Activated CD4-positive, alpha-beta T cell treated with anti-CD3 and anti-CD28 coated beads for 4 hours (primary cell): Measurements from ENCODE around the gene SATB2.

Source experiments
- DNase-seq, 2 donors: peaks; one replicate each; pipeline ENCODE4 v3.0.0-alpha.2; 2020

Gene SATB2

GRCh38 chr2:199315299-199316179 is 142.2 kb downstream of the SATB2 start:
- DNase-seq: no peak

DNA sequence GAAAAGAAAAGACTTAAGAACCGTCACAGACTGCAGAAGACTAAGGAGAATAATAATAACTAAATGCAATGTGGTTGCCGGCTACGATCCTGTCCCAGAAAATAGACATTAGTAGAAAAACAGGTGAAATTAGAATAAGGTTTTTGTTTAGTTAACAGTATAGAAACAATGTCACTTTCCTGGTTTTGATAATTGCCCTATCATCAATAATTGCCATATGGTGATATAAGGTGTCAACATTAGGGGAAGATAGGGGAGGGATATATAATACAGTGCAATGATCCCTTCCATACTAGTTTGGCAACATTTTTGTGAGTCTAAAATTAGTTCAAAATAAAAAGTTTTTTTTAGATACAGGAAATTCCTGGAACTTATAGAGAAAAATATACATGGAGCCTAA is 144.8 kb downstream of the SATB2 start:
- no peak for DNase-seq

DNA sequence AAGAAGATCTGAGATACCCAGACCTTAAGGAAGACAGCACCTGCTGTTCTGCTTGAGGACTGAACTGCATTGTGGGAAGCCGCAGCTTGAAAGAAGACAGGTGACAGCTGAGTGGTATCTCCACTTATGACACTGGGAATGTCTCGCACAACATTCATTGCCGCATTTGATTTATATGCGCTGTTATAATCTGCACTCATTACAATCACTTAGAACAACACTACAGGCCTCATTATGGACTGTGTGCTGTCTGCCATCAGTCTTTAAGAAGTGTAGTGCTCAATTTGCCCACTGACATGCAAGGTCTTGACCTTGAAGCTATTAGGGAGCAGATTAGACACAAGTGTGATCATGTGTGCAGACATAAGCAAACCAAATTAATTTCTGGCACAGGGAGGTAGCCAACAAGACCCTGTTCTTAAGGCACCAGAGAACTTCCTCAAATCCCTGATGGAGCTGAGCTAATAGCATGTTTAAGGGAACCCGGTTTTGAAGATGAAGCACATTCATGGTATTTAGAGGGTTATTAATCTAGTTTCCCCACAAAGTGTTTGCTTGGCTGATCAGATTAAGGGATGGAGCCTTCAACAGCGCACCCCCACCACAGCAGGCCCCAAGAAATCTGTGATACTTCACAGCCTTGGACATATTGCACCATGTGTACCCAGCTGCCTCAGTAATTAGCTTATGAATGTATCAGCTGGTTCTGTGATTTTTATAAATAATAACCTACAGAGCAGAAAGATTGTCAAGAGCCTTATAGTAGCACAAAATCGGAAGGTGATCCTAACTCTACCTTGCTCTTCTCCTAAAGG is 146.8 kb downstream of the SATB2 start:
- no peak for DNase-seq

GRCh38 chr2:199309973-199310372 is 147.8 kb downstream of the SATB2 start:
- no peak for DNase-seq

DNA sequence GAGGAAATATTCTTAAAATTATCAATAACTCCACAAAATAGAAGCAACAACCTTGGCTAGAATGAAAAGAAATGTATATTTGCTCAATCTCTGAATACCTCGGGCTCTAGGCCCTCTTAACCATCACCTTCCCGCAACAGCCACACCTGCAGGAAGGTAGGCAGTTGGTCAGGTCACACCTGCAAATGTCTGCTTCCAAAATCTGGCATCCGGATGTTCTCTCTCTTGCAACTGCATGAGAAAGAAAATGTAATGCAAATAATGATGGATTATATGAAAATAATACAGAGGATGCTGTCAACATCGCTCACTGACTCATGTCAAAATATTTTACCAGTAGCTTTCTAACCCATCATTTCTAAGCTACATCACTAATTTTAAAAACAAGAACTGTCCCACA is 148.3 kb downstream of the SATB2 start:
- DNase-seq: no peak

- DNase-seq: no peak
Measured at GRCh38 chr2:199308567-199308966, 149.2 kb downstream of the SATB2 start.

DNA sequence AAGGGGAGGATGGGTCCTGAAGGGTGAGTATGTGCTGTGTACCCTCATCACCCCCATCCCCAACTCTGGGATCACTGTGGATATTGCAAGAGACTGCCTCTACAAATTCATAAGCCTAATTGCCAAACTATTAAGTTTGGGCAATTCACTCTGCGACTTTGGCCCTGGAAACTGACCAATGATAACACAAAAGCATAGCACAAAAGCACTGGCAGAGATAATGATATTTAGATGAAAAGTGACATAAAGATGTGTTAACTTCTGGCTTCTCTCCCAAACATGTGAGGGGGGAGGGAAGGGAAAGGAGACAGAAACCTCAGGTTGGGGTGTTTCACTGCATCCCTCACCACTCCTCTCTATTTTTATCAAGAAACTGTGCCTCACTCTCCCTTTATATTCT is 150.3 kb downstream of the SATB2 start:
- DNase-seq: no peak

DNA sequence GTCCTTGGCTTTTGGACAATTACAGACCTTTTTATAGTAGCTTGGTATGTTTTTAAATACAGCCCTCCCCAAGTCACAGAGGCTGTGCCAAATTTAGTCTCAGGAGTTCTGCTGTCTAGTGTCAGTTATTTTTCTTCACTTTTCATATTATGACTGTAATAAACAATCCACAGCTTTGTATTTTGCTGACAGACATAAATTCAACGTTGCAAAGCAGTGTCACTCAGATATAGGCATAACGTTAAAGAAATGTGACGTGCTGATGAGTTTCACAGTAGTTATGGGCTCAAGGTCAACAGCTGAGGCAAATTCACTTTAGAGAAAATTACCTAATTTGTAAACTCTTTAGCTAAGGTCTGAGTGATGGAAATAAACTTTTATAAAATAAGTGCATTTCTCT is 151.6 kb downstream of the SATB2 start:
- DNase-seq: no peak

GRCh38 chr2:199303728-199304177 is 154.0 kb downstream of the SATB2 start:
- no peak for DNase-seq

DNA sequence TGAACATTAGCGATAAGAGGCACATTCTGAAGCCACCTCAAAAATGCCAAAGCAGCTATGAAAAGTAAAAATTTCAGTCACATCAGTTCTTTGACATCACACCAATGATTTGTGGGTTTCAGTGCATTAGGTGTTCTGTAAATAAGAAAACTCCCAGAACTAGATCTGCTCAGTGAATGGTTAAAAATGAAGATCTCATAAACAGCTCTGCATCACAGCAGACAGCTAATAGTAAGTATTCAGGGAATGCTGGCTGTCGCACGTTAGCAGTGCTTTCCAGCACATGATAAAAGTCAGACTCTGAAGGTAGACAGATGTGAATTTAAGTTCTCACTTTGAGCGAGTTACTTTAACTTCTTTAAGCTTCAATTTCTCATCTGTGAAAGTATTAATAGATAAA is 154.9 kb downstream of the SATB2 start:
- DNase-seq: no peak

DNA sequence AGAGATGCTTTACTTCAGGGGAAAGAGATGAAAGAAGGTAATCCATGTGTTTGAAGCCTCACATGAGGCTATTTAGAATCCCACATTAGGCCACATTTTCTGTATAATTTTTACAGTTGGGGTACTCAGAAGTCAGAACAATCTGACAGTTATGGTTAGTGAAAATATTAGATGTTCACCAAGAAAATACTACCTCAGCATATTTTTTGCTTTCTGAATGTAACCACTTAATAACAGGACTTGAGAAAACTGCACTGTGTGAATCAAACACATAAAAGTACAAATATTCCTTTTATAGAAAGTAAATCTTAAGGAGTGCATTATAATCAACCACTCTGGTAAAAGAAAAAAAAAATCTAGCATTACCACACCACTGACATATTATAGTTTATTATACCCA is 169.3 kb downstream of the SATB2 start:
- no peak for DNase-seq

DNA sequence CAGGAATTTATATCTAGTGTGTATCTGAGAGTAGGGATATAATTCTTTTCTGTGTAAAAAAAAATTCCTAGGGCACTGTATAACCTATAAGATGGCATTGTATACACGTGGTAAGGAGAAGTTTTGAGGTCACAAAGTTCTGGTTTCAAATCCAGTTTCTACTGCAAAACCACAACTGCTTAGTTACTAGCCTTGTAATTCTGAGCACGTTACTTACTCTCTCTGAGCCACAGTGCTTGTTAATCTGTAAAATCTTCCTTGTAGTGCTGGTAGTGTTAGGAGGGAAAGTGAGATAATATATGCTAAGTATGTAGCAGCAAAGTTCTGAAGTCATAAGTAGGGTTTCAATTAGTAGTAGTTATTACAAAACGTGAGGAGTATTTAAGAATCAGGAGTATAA is 175.4 kb downstream of the SATB2 start:
- no peak for DNase-seq

DNA sequence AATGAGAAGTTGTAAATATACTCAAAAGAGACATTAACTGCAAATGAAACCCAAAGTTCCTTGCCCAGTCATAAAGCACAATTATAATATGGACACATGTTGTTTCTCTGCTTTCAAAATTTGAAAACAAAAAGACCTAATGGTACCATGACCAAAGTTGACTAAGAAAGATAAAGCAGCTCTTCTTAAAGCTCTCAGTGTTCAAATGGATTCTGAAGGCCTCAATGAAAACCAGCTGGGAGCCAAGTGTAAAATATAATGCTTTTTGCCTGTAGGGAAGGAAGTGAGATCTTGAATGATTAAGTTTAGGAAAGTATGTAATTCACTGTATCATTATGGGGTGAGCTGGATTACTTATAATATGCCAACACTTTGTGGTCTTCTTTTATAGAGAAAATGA is 178.6 kb downstream of the SATB2 start:
- DNase-seq: no peak

DNA sequence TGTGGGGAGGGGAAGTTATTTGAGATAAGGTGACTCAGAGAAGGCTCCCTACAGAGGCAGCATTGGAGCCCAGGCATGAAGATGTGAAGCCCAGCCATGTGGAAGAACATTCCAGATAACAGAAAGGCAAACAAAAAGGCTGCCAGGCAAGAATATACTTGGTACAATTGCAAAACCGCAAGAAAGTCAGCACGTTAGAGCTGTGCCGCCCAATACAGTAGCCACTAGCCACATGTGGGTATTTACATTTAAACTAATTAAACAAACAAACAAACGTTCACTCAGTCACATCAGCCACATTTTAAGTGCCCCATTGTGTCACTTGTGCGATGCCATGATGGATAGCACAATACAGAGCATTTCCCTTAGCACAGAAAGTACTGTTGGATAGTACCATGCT is 179.6 kb downstream of the SATB2 start:
- no peak for DNase-seq

GRCh38 chr2:199273042-199273511 is 184.7 kb downstream of the SATB2 start:
- DNase-seq: no peak

DNA sequence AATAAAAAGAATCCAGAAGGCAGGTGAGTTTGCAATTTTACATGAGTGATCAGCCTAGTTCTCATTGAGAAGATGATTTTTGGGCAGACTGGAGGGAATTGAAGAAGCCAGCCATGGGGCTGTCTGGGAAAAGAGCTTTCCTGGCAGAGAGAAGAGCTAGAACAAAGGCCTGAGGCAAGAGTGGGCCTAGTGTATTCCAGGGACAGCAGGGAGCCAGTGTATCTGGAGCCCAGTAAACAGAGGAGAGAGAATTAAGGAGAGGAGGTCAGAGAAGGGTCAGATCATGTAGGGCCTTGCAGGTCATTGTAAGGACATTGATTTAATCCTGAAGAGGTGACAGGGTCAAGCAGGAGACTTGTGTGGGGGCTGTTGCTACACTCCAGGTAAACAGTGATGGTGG is 195.8 kb downstream of the SATB2 start:
- no peak for DNase-seq

GRCh38 chr2:199261239-199261638 is 196.5 kb downstream of the SATB2 start:
- no peak for DNase-seq

DNA sequence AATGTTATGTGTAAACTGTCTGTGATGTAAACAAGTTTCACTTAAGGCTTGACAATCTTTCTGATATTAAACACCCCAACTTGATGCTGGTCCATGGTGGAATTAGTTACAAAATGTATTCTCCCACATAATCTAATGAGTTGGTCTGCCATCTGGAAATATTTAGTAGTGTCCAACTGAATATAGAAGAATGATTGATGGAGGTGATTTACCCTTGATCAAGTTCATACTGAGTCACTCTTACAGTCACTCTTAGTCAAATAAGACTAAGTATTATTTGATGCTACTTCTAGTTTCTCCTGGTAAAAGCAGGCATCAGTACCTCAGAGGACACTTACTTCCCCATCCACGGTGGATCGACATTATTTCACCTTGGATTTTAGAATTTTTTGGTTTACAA is 198.1 kb downstream of the SATB2 start:
- no peak for DNase-seq

DNA sequence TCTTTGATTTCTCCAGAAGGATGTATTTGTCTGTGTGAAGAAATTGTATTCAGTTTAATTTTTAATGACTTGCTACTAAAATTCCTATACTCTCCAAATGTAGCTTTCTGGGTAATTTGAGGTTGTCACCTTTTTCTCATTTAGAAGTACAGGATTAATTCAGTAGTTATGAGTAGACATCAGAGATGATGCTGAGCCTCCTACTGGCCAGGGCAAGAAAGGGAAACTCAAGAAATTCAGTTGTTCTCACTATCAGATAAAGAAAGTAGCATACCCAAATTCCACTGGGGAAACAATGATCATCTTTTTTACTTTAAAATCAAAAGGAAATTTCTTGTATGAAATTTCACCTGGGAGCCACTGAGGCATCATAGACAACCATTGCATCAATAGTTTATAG is 199.4 kb downstream of the SATB2 start:
- DNase-seq: no peak

GRCh38 chr2:199257261-199258224 is 200.2 kb downstream of the SATB2 start:
- no peak for DNase-seq

DNA sequence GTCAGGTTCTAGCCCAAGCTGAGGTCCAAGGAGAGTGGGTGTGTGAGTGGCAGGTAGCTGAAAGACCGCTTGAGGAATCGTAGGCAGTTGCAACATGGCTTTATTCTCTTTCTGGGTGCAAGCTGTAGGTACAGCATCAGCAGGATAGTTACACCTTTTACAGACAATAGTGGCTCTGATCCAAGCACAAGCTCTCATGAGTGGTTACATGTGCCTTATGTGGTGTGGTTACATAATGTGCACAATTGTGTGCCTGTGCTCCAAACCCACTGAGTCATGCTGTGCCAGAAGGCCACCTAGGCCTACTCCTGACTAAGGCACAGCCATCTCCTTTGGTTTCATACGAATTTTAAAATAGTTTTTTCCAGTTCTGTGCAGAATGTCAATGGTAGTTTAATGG is 227.6 kb downstream of the SATB2 start:
- DNase-seq: no peak

GRCh38 chr2:199228887-199229819 is 228.6 kb downstream of the SATB2 start:
- no peak for DNase-seq
